ENCODE results near the gene INPP5A. TPM values are rescaled to one million over a fixed set of nuclear protein-coding genes. Genes with fewer than 3 reads are reported as not detected.
"Not testable (repeated sequence)": the region's sequence is repeated elsewhere in the genome, so short reads cannot be mapped to it uniquely, and the experiment has no call there.

Gene INPP5A
- total RNA-seq, 1 donor from 2014 or later, result 30.6 TPM

- no peaks in the 10 kb centered on the region for H3K36me3 Mint-ChIP-seq (ENCODE audit: insufficient read depth)
- no peak for DNase-seq (ENCODE audit: low spot score, unreplicated experiment)
- H3K27me3 Mint-ChIP-seq, result peaks cover 12% of the 10 kb centered on the region
- no peaks in the 10 kb centered on the region for H3K9me3 Mint-ChIP-seq (ENCODE audit: low read depth)
- no peak overlapping the region for H3K4me3 Mint-ChIP-seq (ENCODE audit: low read depth)
- peaks cover 2% of the 10 kb centered on the region for H3K4me1 Mint-ChIP-seq (ENCODE audit: low read depth)
- no peak for TF ChIP-seq CTCF (IDR thresholded peaks at IDR 0.05; ENCODE audit: unreplicated experiment)
- no peak overlapping the region for H3K27ac Mint-ChIP-seq
Measured at GRCh38 chr10:132502544-132503300, 34.9 kb upstream of the INPP5A start.

- Mint-ChIP-seq H3K36me3 (ENCODE audit: insufficient read depth) (no peaks in the 10 kb centered on the region), H3K27me3 (peaks cover 12% of the 10 kb centered on the region), H3K9me3 (ENCODE audit: low read depth) (no peaks in the 10 kb centered on the region), H3K4me1 (ENCODE audit: low read depth) (peaks cover 2% of the 10 kb centered on the region), H3K4me3 (ENCODE audit: low read depth) (no peak overlapping the region), H3K27ac (no peak overlapping the region)
- TF ChIP-seq CTCF (IDR thresholded peaks at IDR 0.05; ENCODE audit: unreplicated experiment), result no peak
- DNase-seq (ENCODE audit: low spot score, unreplicated experiment), result no peak
Measured at GRCh38 chr10:132503581-132504421, 33.8 kb upstream of the INPP5A start.

GRCh38 chr10:132504501-132505272, 32.9 kb upstream of the INPP5A start:
- Mint-ChIP-seq H3K27me3 (peaks cover 9% of the 10 kb centered on the region), H3K4me1 (ENCODE audit: low read depth) (peaks cover 2% of the 10 kb centered on the region), H3K4me3 (ENCODE audit: low read depth) (no peak overlapping the region), H3K36me3 (ENCODE audit: insufficient read depth) (no peaks in the 10 kb centered on the region), H3K27ac (no peak overlapping the region), H3K9me3 (ENCODE audit: low read depth) (no peaks in the 10 kb centered on the region)
- DNase-seq (ENCODE audit: low spot score, unreplicated experiment), result no peak
- no peak for TF ChIP-seq CTCF (IDR thresholded peaks at IDR 0.05; ENCODE audit: unreplicated experiment)

GRCh38 chr10:132505546-132505945, 32.0 kb upstream of the INPP5A start:
- not testable (repeated sequence) for H3K36me3 Mint-ChIP-seq (ENCODE audit: insufficient read depth); H3K4me1 Mint-ChIP-seq (ENCODE audit: low read depth); H3K27me3 Mint-ChIP-seq; H3K27ac Mint-ChIP-seq; DNase-seq (ENCODE audit: low spot score, unreplicated experiment); H3K4me3 Mint-ChIP-seq (ENCODE audit: low read depth); H3K9me3 Mint-ChIP-seq (ENCODE audit: low read depth)

GRCh38 chr10:132506711-132507408, 30.7 kb upstream of the INPP5A start:
- no peak overlapping the region for H3K27ac Mint-ChIP-seq
- TF ChIP-seq CTCF (IDR thresholded peaks at IDR 0.05; ENCODE audit: unreplicated experiment), result no peak
- no peak overlapping the region for H3K4me3 Mint-ChIP-seq (ENCODE audit: low read depth)
- no peaks in the 10 kb centered on the region for H3K9me3 Mint-ChIP-seq (ENCODE audit: low read depth)
- H3K27me3 Mint-ChIP-seq, result peaks cover under 1% of the 10 kb centered on the region
- no peak for DNase-seq (ENCODE audit: low spot score, unreplicated experiment)
- H3K4me1 Mint-ChIP-seq (ENCODE audit: low read depth), result no peaks in the 10 kb centered on the region
- no peaks in the 10 kb centered on the region for H3K36me3 Mint-ChIP-seq (ENCODE audit: insufficient read depth)

Measured in progenitor cell of endocrine pancreas (in vitro differentiated cells).